H9 (cell line): Measurements from ENCODE around the gene SLC36A4. TPM values are rescaled to one million over a fixed set of nuclear protein-coding genes. Genes with fewer than 3 reads are reported as not detected.

Source experiments
- DNase-seq: peaks from one replicate; pipeline ENCODE4 v3.0.0-alpha.2; 2017
- H2AFZ ChIP-seq: one replicate; pipeline ENCODE4 v1.6.1; 2013; ENCODE audit warnings: mild to moderate bottlenecking, low read length, control low read depth, moderate library complexity
- H2AK5ac ChIP-seq: 2 replicates; pipeline ENCODE4 v1.6.1; 2013; ENCODE audit warnings: low read length, control low read depth, mixed read lengths; ENCODE audit not compliant: insufficient read length
- H2BK120ac ChIP-seq: one replicate; pipeline ENCODE4 v1.6.1; 2013; ENCODE audit warnings: low read depth, mild to moderate bottlenecking, low read length, control low read depth, inconsistent platforms; ENCODE audit not compliant: poor library complexity, severe bottlenecking
- H2BK12ac ChIP-seq: 2 replicates; pipeline ENCODE4 v1.6.1; 2013; ENCODE audit warnings: low read length, control low read depth, mixed read lengths, low read depth; ENCODE audit not compliant: insufficient read length
- H2BK15ac ChIP-seq: 2 replicates; pipeline ENCODE4 v1.6.1; 2013; ENCODE audit warnings: low read depth, low read length, control low read depth
- H2BK20ac ChIP-seq: one replicate; pipeline ENCODE4 v1.6.1; 2013; ENCODE audit warnings: low read depth, mild to moderate bottlenecking, low read length, control low read depth, inconsistent platforms; ENCODE audit not compliant: poor library complexity, severe bottlenecking
- H2BK5ac ChIP-seq: 2 replicates; pipeline ENCODE4 v1.6.1; 2013; ENCODE audit warnings: low read length, control low read depth, mixed read lengths; ENCODE audit not compliant: insufficient read length
- H3K14ac ChIP-seq: 2 replicates; pipeline ENCODE4 v1.6.1; 2013; ENCODE audit warnings: low read length, control low read depth; ENCODE audit not compliant: insufficient read depth
- H3K18ac ChIP-seq: 2 replicates; pipeline ENCODE4 v1.6.1; 2013; ENCODE audit warnings: low read depth, mild to moderate bottlenecking, mixed read lengths, low read length, control low read depth; ENCODE audit not compliant: insufficient read length
- H3K23ac ChIP-seq: 2 replicates; pipeline ENCODE4 v1.6.1; 2013; ENCODE audit warnings: low read length, control low read depth, mixed read lengths, low read depth; ENCODE audit not compliant: insufficient read length
- H3K23me2 ChIP-seq: 2 replicates; pipeline ENCODE4 v1.6.1; 2013; ENCODE audit warnings: low read depth, mild to moderate bottlenecking, mixed read lengths, low read length, control low read depth; ENCODE audit not compliant: insufficient read length, poor library complexity, severe bottlenecking
- H3K27ac ChIP-seq: 2 replicates; pipeline ENCODE4 v1.5.1; 2013; ENCODE audit warnings: low read length, control low read depth, mixed read lengths, low read depth; ENCODE audit not compliant: insufficient read length
- H3K27me3 ChIP-seq: 2 replicates; pipeline ENCODE4 v1.6.1; 2013; ENCODE audit warnings: low read length, control low read depth, inconsistent platforms; ENCODE audit not compliant: insufficient read depth
- H3K4ac ChIP-seq: 2 replicates; pipeline ENCODE4 v1.6.1; 2013; ENCODE audit warnings: low read depth, mild to moderate bottlenecking, control low read depth, inconsistent platforms, low read length, moderate library complexity
- H3K4me1 ChIP-seq: 2 replicates; pipeline ENCODE4 v1.6.1; 2013; ENCODE audit warnings: low read length, control low read depth, inconsistent platforms; ENCODE audit not compliant: insufficient read depth
- H3K4me2 ChIP-seq: 2 replicates; pipeline ENCODE4 v1.6.1; 2013; ENCODE audit warnings: low read length, control low read depth, mixed read lengths; ENCODE audit not compliant: insufficient read length, insufficient read depth
- H3K56ac ChIP-seq: 2 replicates; pipeline ENCODE4 v1.6.1; 2013; ENCODE audit warnings: low read depth, mild to moderate bottlenecking, mixed read lengths, low read length, control low read depth; ENCODE audit not compliant: insufficient read length
- H3K79me1 ChIP-seq: 2 replicates; pipeline ENCODE4 v1.6.1; 2013; ENCODE audit warnings: low read depth, mild to moderate bottlenecking, moderate library complexity, low read length, control low read depth, inconsistent platforms; ENCODE audit not compliant: insufficient read depth, poor library complexity, severe bottlenecking
- H3K79me2 ChIP-seq: 2 replicates; pipeline ENCODE4 v1.6.1; 2013; ENCODE audit warnings: low read length, control low read depth, inconsistent platforms; ENCODE audit not compliant: insufficient read depth
- H3K9ac ChIP-seq: 2 replicates; pipeline ENCODE4 v1.6.1; 2013; ENCODE audit warnings: low read length, control low read depth, mixed read lengths; ENCODE audit not compliant: insufficient read length; ENCODE audit errors: extremely low read depth
- H3K9me3 ChIP-seq: one replicate; pipeline ENCODE4 v1.6.1; 2013; ENCODE audit warnings: low read depth, low read length, inconsistent platforms; ENCODE audit not compliant: control insufficient read depth
- H3T11ph ChIP-seq: one replicate; pipeline ENCODE4 v1.6.1; 2013; ENCODE audit warnings: mild to moderate bottlenecking, low read length, control low read depth, inconsistent platforms
- H4K20me1 ChIP-seq: one replicate; pipeline ENCODE4 v1.6.1; 2013; ENCODE audit not compliant: control insufficient read depth, insufficient read length, insufficient read depth
- H4K5ac ChIP-seq: 2 replicates; pipeline ENCODE4 v1.6.1; 2013; ENCODE audit warnings: low read depth, mild to moderate bottlenecking, mixed read lengths, low read length, control low read depth; ENCODE audit not compliant: insufficient read length
- H4K8ac ChIP-seq: replicated peaks from 2 replicates; pipeline ENCODE4 v1.6.1; 2013; ENCODE audit warnings: low read length, control low read depth, mixed read lengths, low read depth; ENCODE audit not compliant: insufficient read length
- H4K91ac ChIP-seq: 2 replicates; pipeline ENCODE4 v1.6.1; 2013; ENCODE audit warnings: low read depth, mild to moderate bottlenecking, moderate library complexity, mixed read lengths, low read length, control low read depth; ENCODE audit not compliant: insufficient read length
- H3K27ac Mint-ChIP-seq, 3 experiments: 2 replicates in 2 of 3; 3 replicates in 1 of 3; pipeline ENCODE4 v1.8.0; 2020 to 2021; ENCODE audit warnings: mixed read lengths in 3 of 3, mild to moderate bottlenecking in 1 of 3, moderate library complexity in 1 of 3
- H3K27me3 Mint-ChIP-seq: 2 replicates; pipeline ENCODE4 v1.8.0; 2021; ENCODE audit warnings: low read depth, mild to moderate bottlenecking, moderate library complexity, mixed read lengths
- H3K36me3 Mint-ChIP-seq, 3 experiments: 2 replicates in 2 of 3; 3 replicates in 1 of 3; pipeline ENCODE4 v1.8.0; 2020 to 2021; ENCODE audit warnings: low read depth in 3 of 3, mixed read lengths in 3 of 3; ENCODE audit not compliant: insufficient read depth in 1 of 3
- H3K4me1 Mint-ChIP-seq, 2 experiments: 2 replicates each; pipeline ENCODE4 v1.8.0; 2020; ENCODE audit warnings: mixed read lengths in 2 of 2
- H3K4me3 Mint-ChIP-seq, 2 experiments: 2 replicates in 1 of 2; 3 replicates in 1 of 2; pipeline ENCODE4 v1.8.0; 2020 to 2021; ENCODE audit warnings: mild to moderate bottlenecking in 2 of 2, mixed read lengths in 2 of 2, moderate library complexity in 1 of 2
- H3K9me3 Mint-ChIP-seq, 2 experiments: 2 replicates in 1 of 2; 3 replicates in 1 of 2; pipeline ENCODE4 v1.8.0; 2020; ENCODE audit warnings: mild to moderate bottlenecking in 2 of 2, mixed read lengths in 2 of 2, moderate library complexity in 1 of 2
- CTCF ChIP-seq: fragments of 200-600 bp; sonication (generic); conservative IDR thresholded peaks from 3 replicates; pipeline ENCODE4 v1.8.0; 2021; ENCODE audit warnings: antibody characterized with exemption, mild to moderate bottlenecking
- WGBS: extraction: QIAGEN DNeasy Blood & Tissue Kit; methylation state at CpG from one replicate; pipeline ENCODE4 v1.1.7; 2013; ENCODE audit warnings: missing lambda C conversion rate, low lambda C conversion rate, mixed read lengths; ENCODE audit not compliant: insufficient read length; ENCODE audit errors: extremely low coverage; 5-methylcytosine and 5-hydroxymethylcytosine counted together
- total RNA-seq: library from RNA; stranded (reverse); gene quantifications from 2 replicates; pipeline ENCODE4 v1.2.1, GENCODE V29; 2021

SLC36A4 gene
- total RNA-seq, 1 experiment from 2014 or later = 33.3 TPM

GRCh38 chr11:93239966-93240365 is 42.2 kb upstream of the SLC36A4 start:
- TF ChIP-seq CTCF = no peak
- Histone ChIP-seq H3K23me2 (no peaks in the 10 kb centered on the region), H3T11ph (no peak overlapping the region), H4K8ac (no peak overlapping the region), H3K9me3 (no peaks in the 10 kb centered on the region), H4K91ac (no peak overlapping the region), H3K79me1 (no peaks in the 10 kb centered on the region), H2BK120ac (no peak overlapping the region), H4K5ac (no peak overlapping the region), H3K23ac (no peak overlapping the region), H4K20me1 (no peaks in the 10 kb centered on the region), H2AFZ (no peak overlapping the region), H2AK5ac (no peak overlapping the region), H3K18ac (no peak overlapping the region), H3K4me1 (no peaks in the 10 kb centered on the region), H2BK20ac (no peak overlapping the region), H3K27ac (no peak overlapping the region), H3K56ac (no peak overlapping the region), H3K4ac (no peak overlapping the region), H2BK12ac (no peak overlapping the region), H2BK15ac (no peak overlapping the region), H3K14ac (no peak overlapping the region), H3K27me3 (no peaks in the 10 kb centered on the region; the same call in 1 of the 2 replicates), H3K4me2 (no peak overlapping the region), H2BK5ac (no peak overlapping the region), H3K9ac (no peak overlapping the region), H3K79me2 (no peaks in the 10 kb centered on the region; the same call in 1 of the 2 replicates)
- Mint-ChIP-seq H3K4me3 (no peak overlapping the region), H3K27me3 (no peaks in the 10 kb centered on the region; the same call in 1 of the 2 replicates), H3K9me3 (no peaks in the 10 kb centered on the region), H3K4me1 (peaks cover 0 to 3% of the 10 kb centered on the region in 2 experiments; a peak in 2 of 4 replicates), H3K27ac (no peak overlapping the region), H3K36me3 (no peaks in the 10 kb centered on the region)
- no peak for DNase-seq
- no CpG with 5 or more reads among the region's 3 CpGs for WGBS
